ENCODE results near the gene CEP112. TPM values are rescaled to one million over a fixed set of nuclear protein-coding genes. Genes with fewer than 3 reads are reported as not detected.
"Not testable (repeated sequence)": the region's sequence is repeated elsewhere in the genome, so short reads cannot be mapped to it uniquely, and the experiment has no call there.

The CEP112 gene
- total and polyA plus RNA-seq, 2 donors (not counting 3 experiments of a cell fraction or from before 2014, with no cell fraction given), result 1.5 to 25.3 TPM

- Histone ChIP-seq H3K4me2 (ENCODE audit: insufficient read depth, low read length) (no peak overlapping the region), H3K27me3 (ENCODE audit: control insufficient read depth in 2 of 2, insufficient read depth in 2 of 2, low read length in 2 of 2) (no peaks in the 10 kb centered on the region), H4K20me1 (replicated peaks; ENCODE audit: control insufficient read depth, extremely low read depth, insufficient read depth, low read length) (no peaks in the 10 kb centered on the region), H3K27ac (ENCODE audit: insufficient read depth, low read depth, low read length) (no peak overlapping the region), H3K36me3 (ENCODE audit: control insufficient read depth in 2 of 2, extremely low read depth in 1 of 2, insufficient read depth in 2 of 2, low read length in 2 of 2) (no peaks in the 10 kb centered on the region), H3K4me1 (ENCODE audit: control insufficient read depth, extremely low read depth, insufficient read depth, low read length) (no peaks in the 10 kb centered on the region), H3K4me3 (replicated peaks in 1 of 3; ENCODE audit: insufficient read depth in 1 of 3, low read depth in 1 of 3, low read length in 3 of 3) (no peak overlapping the region), H3K79me2 (ENCODE audit: control insufficient read depth, insufficient read depth, low read length) (no peaks in the 10 kb centered on the region), H3K9me3 (replicated peaks; ENCODE audit: control insufficient read depth, insufficient read depth, low read length) (no peaks in the 10 kb centered on the region), H2AFZ (ENCODE audit: low read depth, low read length) (no peak overlapping the region), H3K9ac (replicated peaks; ENCODE audit: extremely low read depth, insufficient read depth, low read length) (no peak overlapping the region), H3K9me1 (replicated peaks; ENCODE audit: control insufficient read depth, extremely low read depth, insufficient read depth, low read length) (no peaks in the 10 kb centered on the region)
- intact Hi-C loops (cut with micrococcal nuclease), result no loop called here
- POLR2A ChIA-PET, result no interaction called here
- DNase-seq (ENCODE audit: low read depth, low spot score) (no peak), FAIRE-seq (no peak)
- CTCF ChIA-PET, result no interaction called here
- BruUV-seq (replicated peaks), result no TSS peak
- TF ChIP-seq JUN (IDR thresholded peaks at IDR 0.05; ENCODE audit: borderline replicate concordance, insufficient read depth, insufficient read length, low read depth) (no peak), EZH2 (IDR thresholded peaks at IDR 0.05; ENCODE audit: borderline replicate concordance, low read depth, low read length, severe bottlenecking) (no peak), POLR2A (IDR thresholded peaks at IDR 0.05; ENCODE audit: low read depth, low read length) (no peak), GATA2 (IDR thresholded peaks at IDR 0.05; ENCODE audit: insufficient read depth, insufficient read length, low read depth, low read length) (no peak), FOS (IDR thresholded peaks at IDR 0.05; ENCODE audit: borderline replicate concordance, insufficient read depth, low read length) (no peak), POLR2AphosphoS5 (IDR thresholded peaks at IDR 0.05; ENCODE audit: insufficient read depth, low read depth, low read length) (no peak), CTCF (IDR thresholded peaks at IDR 0.05; ENCODE audit: extremely low read depth in 1 of 2, insufficient read depth in 1 of 2, low read depth in 1 of 2, low read length in 2 of 2) (no peak), MYC (IDR thresholded peaks at IDR 0.05; ENCODE audit: low read depth, low read length) (no peak)
- TF ChIP-seq, protein P1, sequence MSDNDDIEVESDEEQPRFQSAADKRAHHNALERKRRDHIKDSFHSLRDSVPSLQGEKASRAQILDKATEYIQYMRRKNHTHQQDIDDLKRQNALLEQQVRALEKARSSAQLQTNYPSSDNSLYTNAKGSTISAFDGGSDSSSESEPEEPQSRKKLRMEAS (IDR thresholded peaks at IDR 0.05; ENCODE audit: insufficient read depth, insufficient read length), result no peak
- dilution Hi-C loops (cut with MboI; ENCODE audit: extremely low pct_ligation_motif_present, low sequenced_read_pairs), result no loop called here
These were observed 106.7 kb downstream of the CEP112 start for GRCh38 chr17:66085221-66085620.

DNA sequence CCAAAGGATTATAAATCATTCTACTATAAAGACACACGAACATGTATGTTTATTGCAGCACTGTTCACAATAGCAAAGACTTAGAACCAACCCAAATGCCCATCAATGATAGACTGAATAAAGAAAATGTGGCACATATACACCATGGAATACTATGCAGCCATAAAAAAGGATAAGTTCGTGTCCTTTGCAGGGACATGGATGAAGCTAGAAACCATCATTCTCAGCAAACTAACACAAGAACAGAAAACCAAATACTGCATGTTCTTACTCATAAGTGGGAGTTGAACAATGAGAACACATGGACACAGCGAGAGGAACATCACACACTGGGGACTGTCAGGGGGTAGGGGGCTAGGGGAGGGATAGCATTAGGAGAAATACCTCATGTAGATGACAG lies 111.3 kb downstream of the CEP112 start:
- H4K20me1 ChIP-seq (replicated peaks; ENCODE audit: control insufficient read depth, extremely low read depth, insufficient read depth, low read length); CTCF ChIA-PET; H3K4me2 ChIP-seq (ENCODE audit: insufficient read depth, low read length); H3K36me3 ChIP-seq (ENCODE audit: control insufficient read depth in 2 of 2, extremely low read depth in 1 of 2, insufficient read depth in 2 of 2, low read length in 2 of 2); BruUV-seq (replicated peaks); H2AFZ ChIP-seq (ENCODE audit: low read depth, low read length); H3K4me3 ChIP-seq (replicated peaks in 1 of 3; ENCODE audit: insufficient read depth in 1 of 3, low read depth in 1 of 3, low read length in 3 of 3); H3K9me1 ChIP-seq (replicated peaks; ENCODE audit: control insufficient read depth, extremely low read depth, insufficient read depth, low read length); POLR2A ChIA-PET; DNase-seq (ENCODE audit: low read depth, low spot score); FAIRE-seq; H3K9me3 ChIP-seq (replicated peaks; ENCODE audit: control insufficient read depth, insufficient read depth, low read length); intact Hi-C loops (cut with micrococcal nuclease); H3K4me1 ChIP-seq (ENCODE audit: control insufficient read depth, extremely low read depth, insufficient read depth, low read length); H3K9ac ChIP-seq (replicated peaks; ENCODE audit: extremely low read depth, insufficient read depth, low read length); dilution Hi-C loops (cut with MboI; ENCODE audit: extremely low pct_ligation_motif_present, low sequenced_read_pairs); H3K79me2 ChIP-seq (ENCODE audit: control insufficient read depth, insufficient read depth, low read length); H3K27me3 ChIP-seq (ENCODE audit: control insufficient read depth in 2 of 2, insufficient read depth in 2 of 2, low read length in 2 of 2); H3K27ac ChIP-seq (ENCODE audit: insufficient read depth, low read depth, low read length): not testable (repeated sequence)

Measured in endothelial cell of umbilical vein (primary cell).